IMR-90 (cell line): ENCODE measurements around the gene LOXL3. TPM values are rescaled to one million over a fixed set of nuclear protein-coding genes. Genes with fewer than 3 reads are reported as not detected.
A peak's percentile ranks its signal among the peaks of the same experiment; 100 is the strongest.

Source experiments
- ATAC-seq: fragments of 200-7000 bp; cut with Tn5 transposase; 2 replicates; pipeline ENCODE4 v1.9.1; 2020; ENCODE audit warnings: low read depth, mild to moderate bottlenecking, moderate library complexity
- BruUV-seq: library from RNA; stranded (reverse); fragments of 400-500 nt; replicated peaks from 2 replicates; lab custom pipeline; 2021; lab: Mats Ljungman, UMichigan
- CTCF ChIA-PET: fragments of 300-600 bp; formaldehyde crosslinking; extraction: SDS; loops from one replicate; lab custom pipeline; 2021; ENCODE audit warnings: antibody characterized with exemption; lab: Yijun Ruan, JAX
- POLR2A ChIA-PET: fragments of 300-600 bp; sonication (Branson Sonifier 250); formaldehyde crosslinking; loops from one replicate; lab custom pipeline; 2022; ENCODE audit warnings: antibody characterized with exemption; ENCODE audit not compliant: unreplicated experiment; lab: Charles Lee
- DNase-seq: peaks from one replicate; pipeline ENCODE4 v3.0.0; 2013
- H2AFZ ChIP-seq: replicated peaks from 2 replicates; pipeline ENCODE3; 2013; ENCODE audit warnings: low read length, mild to moderate bottlenecking; ENCODE audit not compliant: poor library complexity
- H2AK5ac ChIP-seq: 2 replicates; pipeline ENCODE4 v1.6.1; 2013; ENCODE audit warnings: low read depth, low read length, inconsistent platforms
- H2AK9ac ChIP-seq: replicated peaks from 2 replicates; pipeline ENCODE3; 2013; ENCODE audit warnings: mild to moderate bottlenecking, low read depth, low read length, moderate library complexity; ENCODE audit not compliant: poor library complexity
- H2BK120ac ChIP-seq: 2 replicates; pipeline ENCODE4 v1.6.1; 2013; ENCODE audit warnings: low read depth, low read length, inconsistent platforms
- H2BK15ac ChIP-seq: 3 replicates; pipeline ENCODE4 v1.6.1; 2013; ENCODE audit warnings: low read depth, low read length, inconsistent platforms
- H2BK20ac ChIP-seq: 2 replicates; pipeline ENCODE4 v1.6.1; 2013; ENCODE audit warnings: low read depth, mild to moderate bottlenecking, inconsistent platforms, low read length, moderate library complexity
- H2BK5ac ChIP-seq: 2 replicates; pipeline ENCODE4 v1.6.1; 2013; ENCODE audit warnings: mild to moderate bottlenecking, low read depth, low read length, inconsistent platforms; ENCODE audit not compliant: poor library complexity, severe bottlenecking
- H3K14ac ChIP-seq: replicated peaks from 2 replicates; pipeline ENCODE4 v1.6.1; 2013; ENCODE audit warnings: low read depth, low read length, inconsistent platforms
- H3K18ac ChIP-seq: 2 replicates; pipeline ENCODE4 v1.6.1; 2013; ENCODE audit warnings: low read depth, low read length, control low read depth
- H3K23ac ChIP-seq: 2 replicates; pipeline ENCODE4 v1.6.1; 2013; ENCODE audit warnings: low read depth, low read length, inconsistent platforms
- H3K27ac ChIP-seq: 2 replicates; pipeline ENCODE4 v1.5.1; 2013; ENCODE audit warnings: mild to moderate bottlenecking, control low read depth, low read length; ENCODE audit not compliant: insufficient read depth
- H3K27me3 ChIP-seq: 2 replicates; pipeline ENCODE4 v1.6.1; 2013; ENCODE audit warnings: low read length; ENCODE audit not compliant: control insufficient read depth, insufficient read depth
- H3K36me3 ChIP-seq: 2 replicates; pipeline ENCODE4 v1.6.1; 2013; ENCODE audit warnings: low read length, mixed read lengths; ENCODE audit not compliant: control insufficient read depth, insufficient read depth
- H3K4ac ChIP-seq: 2 replicates; pipeline ENCODE4 v1.6.1; 2013; ENCODE audit warnings: low read depth, low read length, inconsistent platforms
- H3K4me1 ChIP-seq: 2 replicates; pipeline ENCODE4 v1.6.1; 2013; ENCODE audit warnings: low read length, mixed read lengths; ENCODE audit not compliant: control insufficient read depth, insufficient read depth
- H3K4me2 ChIP-seq: 2 replicates; pipeline ENCODE4 v1.6.1; 2013; ENCODE audit warnings: low read depth, mild to moderate bottlenecking, control low read depth, low read length, moderate library complexity
- H3K4me3 ChIP-seq: 2 replicates; pipeline ENCODE4 v1.5.1; 2013; ENCODE audit warnings: low read depth, mild to moderate bottlenecking, control low read depth, low read length, moderate library complexity; ENCODE audit not compliant: insufficient read depth
- H3K56ac ChIP-seq: 2 replicates; pipeline ENCODE4 v1.6.1; 2013; ENCODE audit warnings: low read length, inconsistent platforms; ENCODE audit not compliant: insufficient read depth; ENCODE audit errors: extremely low read depth
- H3K79me1 ChIP-seq, 2 experiments: 2 replicates each; pipeline ENCODE4 v1.6.1; 2013; ENCODE audit warnings: low read length in 2 of 2, inconsistent platforms in 1 of 2, low read depth in 1 of 2
- H3K9ac ChIP-seq: 2 replicates; pipeline ENCODE4 v1.6.1; 2013; ENCODE audit warnings: low read depth, low read length, control low read depth
- H3K9me1 ChIP-seq: 2 replicates; pipeline ENCODE4 v1.6.1; 2013; ENCODE audit warnings: low read length, inconsistent platforms; ENCODE audit not compliant: insufficient read depth
- H3K9me3 ChIP-seq: 2 replicates; pipeline ENCODE4 v1.6.1; 2013; ENCODE audit warnings: low read length; ENCODE audit not compliant: control insufficient read depth, insufficient read depth
- H4K20me1 ChIP-seq: 2 replicates; pipeline ENCODE4 v1.6.1; 2013; ENCODE audit warnings: low read length, inconsistent platforms; ENCODE audit not compliant: insufficient read depth
- H4K5ac ChIP-seq: 2 replicates; pipeline ENCODE4 v1.6.1; 2013; ENCODE audit warnings: mild to moderate bottlenecking, low read depth, low read length, control low read depth
- H4K8ac ChIP-seq, 2 experiments: 2 replicates each; pipeline ENCODE4 v1.6.1; 2013; ENCODE audit warnings: low read depth in 2 of 2, low read length in 2 of 2, control low read depth in 1 of 2, inconsistent platforms in 1 of 2
- H4K91ac ChIP-seq: 2 replicates; pipeline ENCODE4 v1.6.1; 2013; ENCODE audit warnings: low read depth, low read length, inconsistent platforms; ENCODE audit not compliant: insufficient read depth
- CEBPB ChIP-seq: IDR thresholded peaks from 2 replicates; pipeline ENCODE4 v1.6.1; 2012; ENCODE audit warnings: low read depth, low read length, improper control_type of control experiment
- CTCF ChIP-seq: conservative IDR thresholded peaks from 2 replicates; pipeline ENCODE4 v1.5.1; 2012; ENCODE audit warnings: mild to moderate bottlenecking, low read depth, low read length, improper control_type of control experiment
- ELK1 ChIP-seq: fragments of 150-350 bp; IDR thresholded peaks from 2 replicates; pipeline ENCODE4 v1.6.1; 2016; ENCODE audit warnings: low read depth, mild to moderate bottlenecking, low read length, moderate library complexity, borderline replicate concordance
- FOS ChIP-seq: fragments of 150-350 bp; IDR thresholded peaks from 2 replicates; pipeline ENCODE4 v1.6.1; 2016; ENCODE audit warnings: low read depth, low read length
- MAFK ChIP-seq: IDR thresholded peaks from 2 replicates; pipeline ENCODE4 v1.6.1; 2012; ENCODE audit warnings: low read depth, low read length, improper control_type of control experiment
- MAZ ChIP-seq: IDR thresholded peaks from 2 replicates; pipeline ENCODE4 v1.6.1; 2012; ENCODE audit warnings: low read depth, mild to moderate bottlenecking, low read length, improper control_type of control experiment, moderate library complexity, borderline replicate concordance
- MXI1 ChIP-seq: IDR thresholded peaks from 2 replicates; pipeline ENCODE4 v1.6.1; 2012; ENCODE audit warnings: low read depth, mild to moderate bottlenecking, low read length, moderate library complexity, borderline replicate concordance
- NFE2L2 ChIP-seq: fragments of 150-350 bp; IDR thresholded peaks from 2 replicates; pipeline ENCODE4 v1.6.1; 2016; ENCODE audit warnings: low read depth, mild to moderate bottlenecking, low read length
- POLR2A ChIP-seq: IDR thresholded peaks from 2 replicates; pipeline ENCODE4 v1.6.1; 2012; ENCODE audit warnings: mild to moderate bottlenecking, low read depth, low read length
- RCOR1 ChIP-seq: IDR thresholded peaks from 2 replicates; pipeline ENCODE4 v1.6.1; 2012; ENCODE audit warnings: mild to moderate bottlenecking, low read length, improper control_type of control experiment; ENCODE audit not compliant: insufficient replicate concordance
- RFX5 ChIP-seq: IDR thresholded peaks from 2 replicates; pipeline ENCODE4 v1.8.0; 2012; ENCODE audit warnings: low read depth, mild to moderate bottlenecking, low read length, moderate library complexity
- SMC3 ChIP-seq: fragments of 150-350 bp; IDR thresholded peaks from 2 replicates; pipeline ENCODE4 v1.6.1; 2016; ENCODE audit warnings: low read depth, mild to moderate bottlenecking, antibody characterized with exemption, low read length, moderate library complexity
- WGBS, 2 experiments: methylation state at CpG; one replicate each; pipeline versions ENCODE4 v1.1.5 to v1.1.7; 2013; ENCODE audit warnings: missing lambda C conversion rate in 2 of 2; ENCODE audit not compliant: insufficient read length in 1 of 2; ENCODE audit errors: extremely low coverage in 2 of 2; 5-methylcytosine and 5-hydroxymethylcytosine counted together
- dilution Hi-C: fragments of 300-500 bp; cut with HindIII; formaldehyde crosslinking; loops from one replicate; pipeline ENCODE4 v1.14.3; 2018; ENCODE audit warnings: low sequenced_read_pairs; ENCODE audit not compliant: unreplicated experiment
- in situ Hi-C: fragments of 300-500 bp; cut with MboI; formaldehyde crosslinking; loops from 3 replicates; pipeline ENCODE4 v1.14.3; 2019; ENCODE audit warnings: low sequenced_read_pairs, inconsistent platforms, mixed read lengths
- intact Hi-C: fragments of 100-400 bp; cut with micrococcal nuclease; formaldehyde crosslinking; loops from 2 replicates; pipeline ENCODE4 v1.10.0; 2022
- polyA plus RNA-seq, 3 experiments: library from polyadenylated mRNA; depleted of rRNA; stranded (reverse); fragments of >200 nt; gene quantifications; 2 replicates each; pipeline ENCODE4 v1.2.3, GENCODE V29; 2012; ENCODE audit warnings: low replicate concordance in 1 of 3
- total RNA-seq: library from RNA; depleted of rRNA; stranded (reverse); fragments of >200 nt; gene quantifications from 2 replicates; pipeline ENCODE4 v1.2.3, GENCODE V29; 2012

LOXL3 gene
- total and polyA plus RNA-seq, 2 of the 4 experiments (the other 2 are of a cell fraction), result 17.9 to 23.4 TPM

GRCh38 chr2:74504591-74504990, 49.2 kb downstream of the LOXL3 start:
- Histone ChIP-seq H4K91ac (no peak overlapping the region), H2BK5ac (no peak overlapping the region), H3K9ac (no peak overlapping the region), H4K8ac (peak overlapping the region in 1 of 2 experiments; percentile 30; a peak in 1 of 4 replicates), H3K27ac (no peak overlapping the region), H3K79me1 (peaks cover 12 to 40% of the 10 kb centered on the region in 2 experiments), H3K4me1 (peaks cover 18% of the 10 kb centered on the region), H2AK5ac (peak overlapping the region; percentile 85; the same call in 1 of the 2 replicates), H3K9me1 (peaks cover 9% of the 10 kb centered on the region), H2BK15ac (no peak overlapping the region), H3K14ac (no peak overlapping the region), H2BK120ac (no peak overlapping the region), H3K4ac (no peak overlapping the region), H3K18ac (no peak overlapping the region), H2BK20ac (no peak overlapping the region), H2AFZ (no peak overlapping the region), H3K36me3 (peaks cover 16% of the 10 kb centered on the region), H3K4me2 (no peak overlapping the region), H4K5ac (no peak overlapping the region), H3K56ac (no peak overlapping the region), H3K23ac (no peak overlapping the region), H3K9me3 (no peaks in the 10 kb centered on the region), H2AK9ac (no peak overlapping the region), H3K27me3 (peaks cover 16% of the 10 kb centered on the region), H4K20me1 (no peaks in the 10 kb centered on the region), H3K4me3 (no peak overlapping the region)
- no TSS peak for BruUV-seq
- POLR2A ChIA-PET, result interaction anchor here (1.1 to 1.4 kb wide), 2 partner anchors 22 to 89 kb away, joined by 3 to 4 read pairs; partner anchors contain the start of genes CCDC142 and TTC31
- dilution Hi-C loops (no loop called here), intact Hi-C loops (no loop called here), in situ Hi-C loops (no loop called here)
- DNase-seq (no peak), ATAC-seq (no peak)
- no peak for TF ChIP-seq CEBPB
- TF ChIP-seq MAFK, result no peak
- no peak for TF ChIP-seq NFE2L2
- no peak for TF ChIP-seq CTCF
- no peak for TF ChIP-seq ELK1
- TF ChIP-seq RFX5, result no peak
- TF ChIP-seq RCOR1, result no peak
- no peak for TF ChIP-seq POLR2A
- TF ChIP-seq MXI1, result no peak
- TF ChIP-seq MAZ, result no peak
- no peak for TF ChIP-seq SMC3
- TF ChIP-seq FOS, result no peak
- no CpG with 5 or more reads among the region's 3 CpGs for WGBS, 2 experiments
- CTCF ChIA-PET, result no interaction called here
